GM21367 (cell line): ENCODE results near the gene SLITRK2.

Source experiments
- ATAC-seq: cut with Tn5 transposase; IDR thresholded peaks from one replicate; pipeline ENCODE4 v1.9.1; 2021; ENCODE audit not compliant: unreplicated experiment

SLITRK2 gene

GRCh38 chrX:145848857-145849256 is 31.2 kb downstream of the SLITRK2 start:
- no peak for ATAC-seq

GRCh38 chrX:145853181-145853580 is 35.6 kb downstream of the SLITRK2 start:
- no peak for ATAC-seq

- ATAC-seq = no peak
Measured at GRCh38 chrX:145856181-145856580, 38.6 kb downstream of the SLITRK2 start.

GRCh38 chrX:145861818-145862217 is 44.2 kb downstream of the SLITRK2 start:
- no peak for ATAC-seq

- ATAC-seq = no peak
Measured at GRCh38 chrX:145865082-145865481, 47.5 kb downstream of the SLITRK2 start.
